Epidermal melanocyte (primary cell): ENCODE results near the gene EPHB1.

Experiments used
- DNase-seq: peaks from one replicate; pipeline ENCODE4 v3.0.0; 2011; ENCODE audit warnings: low spot score; ENCODE audit not compliant: insufficient read length

The EPHB1 gene

GRCh38 chr3:134904776-134905646, 110.0 kb downstream of the EPHB1 start:
- no peak for DNase-seq

GRCh38 chr3:134905647-134905935, 110.5 kb downstream of the EPHB1 start:
- no peak for DNase-seq

- DNase-seq, result no peak
Measured at GRCh38 chr3:134908271-134908670, 113.2 kb downstream of the EPHB1 start.

- no peak for DNase-seq
Measured at GRCh38 chr3:134910026-134910425, 115.0 kb downstream of the EPHB1 start.

GRCh38 chr3:134911586-134912548, 116.8 kb downstream of the EPHB1 start:
- no peak for DNase-seq

GRCh38 chr3:134916276-134916961, 121.4 kb downstream of the EPHB1 start:
- DNase-seq, result no peak

GRCh38 chr3:134917631-134918030, 122.6 kb downstream of the EPHB1 start:
- DNase-seq, result no peak

- no peak for DNase-seq
Measured at GRCh38 chr3:134918441-134918840, 123.4 kb downstream of the EPHB1 start.

- DNase-seq, result no peak
Measured at GRCh38 chr3:134922101-134922500, 127.0 kb downstream of the EPHB1 start.

- no peak for DNase-seq
Measured at GRCh38 chr3:134922866-134923265, 127.8 kb downstream of the EPHB1 start.

- no peak for DNase-seq
Measured at GRCh38 chr3:134923286-134923685, 128.2 kb downstream of the EPHB1 start.

GRCh38 chr3:134927599-134927998, 132.5 kb downstream of the EPHB1 start:
- DNase-seq, result no peak

- no peak for DNase-seq
Measured at GRCh38 chr3:134928392-134928791, 133.3 kb downstream of the EPHB1 start.

GRCh38 chr3:134928819-134929218, 133.8 kb downstream of the EPHB1 start:
- DNase-seq, result no peak

GRCh38 chr3:134929976-134930375, 134.9 kb downstream of the EPHB1 start:
- no peak for DNase-seq

- no peak for DNase-seq
Measured at GRCh38 chr3:134931045-134931785, 136.2 kb downstream of the EPHB1 start.

- DNase-seq, result no peak
Measured at GRCh38 chr3:134932035-134932434, 137.0 kb downstream of the EPHB1 start.

- no peak for DNase-seq
Measured at GRCh38 chr3:134933997-134934396, 138.9 kb downstream of the EPHB1 start.

GRCh38 chr3:134934933-134935332, 139.9 kb downstream of the EPHB1 start:
- DNase-seq, result no peak

- no peak for DNase-seq
Measured at GRCh38 chr3:134937256-134938028, 142.4 kb downstream of the EPHB1 start.
